Psoas muscle (tissue), 8 donors: ENCODE results near the gene RDH8. TPM values are rescaled to one million over a fixed set of nuclear protein-coding genes. Genes with fewer than 3 reads are reported as not detected.
A peak's percentile ranks its signal among the peaks of the same experiment; 100 is the strongest.

Source experiments
- ATAC-seq, 4 donors: fragments of 200-7000 bp; cut with Tn5 transposase; one replicate each; pipeline ENCODE4 v1.9.1; 2020; ENCODE audit warnings: moderate library complexity in 3 of 4, mild to moderate bottlenecking in 2 of 4
- DNase-seq, 2 donors: peaks; one replicate each; pipeline ENCODE4 v3.0.0-alpha.2; 2020
- H3K27ac ChIP-seq: fragments of 200-600 bp; one replicate; pipeline ENCODE4 v1.8.0; 2022
- H3K27me3 ChIP-seq, 3 donors: fragments of 200-600 bp in 1 of 3; one replicate each; pipeline versions ENCODE4 v1.6.1 to v1.8.0; 2013 to 2022; ENCODE audit warnings: low read length in 2 of 3, mild to moderate bottlenecking in 2 of 3, moderate library complexity in 1 of 3; ENCODE audit not compliant: insufficient read depth in 3 of 3
- H3K36me3 ChIP-seq, 2 donors: fragments of 200-600 bp in 1 of 2; one replicate each; pipeline versions ENCODE4 v1.6.1 to v1.8.0; 2013 to 2022; ENCODE audit warnings: low read depth in 1 of 2, mild to moderate bottlenecking in 1 of 2, moderate library complexity in 1 of 2; ENCODE audit not compliant: insufficient read depth in 1 of 2
- H3K4me1 ChIP-seq: fragments of 200-600 bp; one replicate; pipeline ENCODE4 v1.8.0; 2022
- H3K4me3 ChIP-seq: fragments of 200-600 bp; one replicate; pipeline ENCODE4 v1.8.0; 2022; ENCODE audit warnings: mild to moderate bottlenecking
- H3K9me3 ChIP-seq: fragments of 200-600 bp; one replicate; pipeline ENCODE4 v1.8.0; 2022
- WGBS, 3 donors: extraction: QIAGEN DNeasy Blood & Tissue Kit; methylation state at CpG; one replicate each; pipeline versions ENCODE4 v1.1.6 to v1.1.7; 2013; 5-methylcytosine and 5-hydroxymethylcytosine counted together
- intact Hi-C, 2 donors: fragments of 100-400 bp; cut with DNase I; formaldehyde crosslinking; loops; one replicate each; pipeline versions ENCODE4 v1.11.0 to v1.14.2; 2022
- polyA plus RNA-seq, 3 donors: library from polyadenylated mRNA; stranded (reverse); fragments of 200-250 nt; gene quantifications; one replicate each; pipeline ENCODE4 v1.2.3, GENCODE V29; 2013
- total RNA-seq, 4 donors: library from RNA; stranded (reverse); fragmentation: NEBNext Ultra II Directional in 2 of 4; extraction: Animal tissue kit (Norgen Biotek cat#: 25700) in 2 of 4; gene quantifications; one replicate each; pipeline versions ENCODE4 v1.2.1 to v1.2.4, GENCODE V29; 2021 to 2023
- TF ChIP-seq, protein P1 (sequence below): fragments of 200-600 bp; IDR thresholded peaks from one replicate; pipeline ENCODE4 v1.8.0; 2022; ENCODE audit warnings: antibody characterized with exemption
- donor health status: healthy with polysubstance abuse.
- donor health status: DM: no; HTN: no; CAD: no; lungs with moderate emphysema.
- donor health status: Bipolar disorder and iron deficiency.
- donor health status: healthy.
- donor health status: DM: yes; HTN: yes; CAD: no.
- donor health status: DM: no; HTN: no; CAD: no.
- donor health status: DM: no; HTN: no; CAD: no.
- donor health status: DM: yes; HTN: yes; CAD: no.

Gene RDH8
- total and polyA plus RNA-seq, 7 donors, result not detected

DNA sequence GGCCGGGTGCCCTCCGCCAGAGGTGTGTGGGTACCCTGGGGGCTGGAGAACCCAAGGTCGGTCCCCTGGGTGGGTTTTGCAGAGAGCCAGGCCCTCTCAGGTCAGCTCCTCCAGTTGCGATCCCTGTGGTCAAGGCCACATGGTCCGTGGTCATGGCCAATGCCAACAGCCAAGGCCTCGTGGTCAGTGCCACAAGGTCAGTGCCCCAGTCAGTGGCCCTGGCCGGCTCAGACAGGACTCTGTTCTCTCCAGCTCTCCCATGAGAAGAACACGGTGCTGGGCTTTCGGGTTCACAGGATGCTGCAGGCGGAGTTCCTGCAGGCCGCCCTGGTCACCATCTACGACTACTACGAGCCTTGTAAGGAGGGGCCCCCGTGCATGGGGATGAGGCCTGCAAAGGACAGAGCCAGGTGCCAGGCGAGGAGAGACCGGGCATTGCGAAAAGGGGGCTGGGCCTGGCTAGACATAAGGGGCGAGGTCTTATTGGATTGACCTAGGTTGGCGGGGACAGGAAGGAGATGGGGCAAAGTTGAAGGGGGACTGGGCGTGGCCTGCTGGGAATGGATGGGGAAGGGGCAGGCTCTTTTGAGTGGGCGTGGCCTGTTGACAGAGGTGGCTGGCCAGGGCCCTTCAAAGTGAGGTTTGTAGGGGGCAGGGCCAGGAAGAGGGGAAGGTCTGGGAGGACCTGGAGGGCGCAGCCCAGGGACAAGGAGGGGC lies 57.6 kb downstream of the RDH8 start:
- Histone ChIP-seq H3K9me3 (no peaks in the 10 kb centered on the region), H3K4me3 (no peak overlapping the region), H3K27ac (no peak overlapping the region), H3K27me3 (peaks cover 0 to 7% (median 0%) of the 10 kb centered on the region in 3 donors), H3K4me1 (no peaks in the 10 kb centered on the region), H3K36me3 (no peaks in the 10 kb centered on the region)
- WGBS, 3 donors, result 66 to 70% (median 68%) methylated on average over 21 to 22 of the region's 22 CpGs
- intact Hi-C loops, result no loop called here
- ATAC-seq (no peak), DNase-seq (peak in 1 of 2 donors; percentile 40)
- TF ChIP-seq, protein P1, sequence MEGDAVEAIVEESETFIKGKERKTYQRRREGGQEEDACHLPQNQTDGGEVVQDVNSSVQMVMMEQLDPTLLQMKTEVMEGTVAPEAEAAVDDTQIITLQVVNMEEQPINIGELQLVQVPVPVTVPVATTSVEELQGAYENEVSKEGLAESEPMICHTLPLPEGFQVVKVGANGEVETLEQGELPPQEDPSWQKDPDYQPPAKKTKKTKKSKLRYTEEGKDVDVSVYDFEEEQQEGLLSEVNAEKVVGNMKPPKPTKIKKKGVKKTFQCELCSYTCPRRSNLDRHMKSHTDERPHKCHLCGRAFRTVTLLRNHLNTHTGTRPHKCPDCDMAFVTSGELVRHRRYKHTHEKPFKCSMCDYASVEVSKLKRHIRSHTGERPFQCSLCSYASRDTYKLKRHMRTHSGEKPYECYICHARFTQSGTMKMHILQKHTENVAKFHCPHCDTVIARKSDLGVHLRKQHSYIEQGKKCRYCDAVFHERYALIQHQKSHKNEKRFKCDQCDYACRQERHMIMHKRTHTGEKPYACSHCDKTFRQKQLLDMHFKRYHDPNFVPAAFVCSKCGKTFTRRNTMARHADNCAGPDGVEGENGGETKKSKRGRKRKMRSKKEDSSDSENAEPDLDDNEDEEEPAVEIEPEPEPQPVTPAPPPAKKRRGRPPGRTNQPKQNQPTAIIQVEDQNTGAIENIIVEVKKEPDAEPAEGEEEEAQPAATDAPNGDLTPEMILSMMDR, result no peak

Other genes with a start within 250 kb of the RDH8 start
- 1 to 10 TPM; 2.1 to 6.8 (median 4.2) TPM for gene ZNF846, start 244.7 kb upstream of the RDH8 start, total RNA-seq
- gene ZNF846, start 244.7 kb upstream of the RDH8 start, polyA plus RNA-seq, result 1 to 10 TPM; 1.7 to 6.5 (median 2.5) TPM
- gene FBXL12, start 194.4 kb upstream of the RDH8 start, total RNA-seq, result 10 to 100 TPM; 10.4 to 22.1 (median 12.9) TPM
- 10 to 100 TPM; 11.4 to 16.6 (median 16.1) TPM for gene FBXL12, start 194.4 kb upstream of the RDH8 start, polyA plus RNA-seq
- gene UBL5, start 185.6 kb upstream of the RDH8 start, total RNA-seq, result 100 to 1,000 TPM; 262 to 368 (median 315) TPM
- 100 to 1,000 TPM; 581 to 659 (median 643) TPM for gene UBL5, start 185.6 kb upstream of the RDH8 start, polyA plus RNA-seq
- 10 to 100 TPM; 49.6 to 64.4 (median 56.9) TPM for gene PIN1, start 178.2 kb upstream of the RDH8 start, total RNA-seq
- 10 to 100 TPM; 63.9 to 81.1 (median 68.1) TPM for gene PIN1, start 178.2 kb upstream of the RDH8 start, polyA plus RNA-seq
- gene OLFM2, start 77.0 kb upstream of the RDH8 start, total RNA-seq, result 1 to 10 TPM in 3 of 4 donors, under 1 TPM in 1; 0.48 to 5.1 (median 1.4) TPM
- 1 to 10 TPM in 1 of 3 donors, under 1 TPM in 2; 0.88 to 1.0 (median 0.90) TPM for gene OLFM2, start 77.0 kb upstream of the RDH8 start, polyA plus RNA-seq
- gene COL5A3, start 3.0 kb upstream of the RDH8 start, total RNA-seq, result 10 to 100 TPM in 1 of 4 donors, 1 to 10 TPM in 3; 3.7 to 10.6 (median 8.0) TPM
- gene COL5A3, start 3.0 kb upstream of the RDH8 start, polyA plus RNA-seq, result 1 to 10 TPM; 4.6 to 8.9 (median 8.5) TPM
- gene SHFL, start 72.8 kb downstream of the RDH8 start, total RNA-seq, result 1 to 10 TPM; 2.9 to 5.7 (median 4.0) TPM
- 1 to 10 TPM; 3.1 to 4.3 (median 3.4) TPM for gene SHFL, start 72.8 kb downstream of the RDH8 start, polyA plus RNA-seq
- gene ANGPTL6, start 89.2 kb downstream of the RDH8 start, total RNA-seq, result not detected
- under 1 TPM in 2 of 3 donors, not detected in 1; 0.18 to 0.20 TPM for gene ANGPTL6, start 89.2 kb downstream of the RDH8 start, polyA plus RNA-seq
- 10 to 100 TPM; 29.3 to 70.6 (median 59.1) TPM for gene PPAN, start 92.9 kb downstream of the RDH8 start, total RNA-seq
- gene PPAN, start 92.9 kb downstream of the RDH8 start, polyA plus RNA-seq, result 10 to 100 TPM; 48.4 to 93.4 (median 60.8) TPM
- 10 to 100 TPM; 11.0 to 18.5 (median 14.6) TPM for gene P2RY11, start 98.2 kb downstream of the RDH8 start, total RNA-seq
- 10 to 100 TPM in 1 of 3 donors, 1 to 10 TPM in 2; 4.0 to 15.7 (median 6.0) TPM for gene P2RY11, start 98.2 kb downstream of the RDH8 start, polyA plus RNA-seq
- gene EIF3G, start 106.4 kb downstream of the RDH8 start, total RNA-seq, result 100 to 1,000 TPM; 278 to 337 (median 305) TPM
- gene EIF3G, start 106.4 kb downstream of the RDH8 start, polyA plus RNA-seq, result 100 to 1,000 TPM; 257 to 358 (median 311) TPM
- 10 to 100 TPM; 11.1 to 20.2 (median 16.2) TPM for gene DNMT1, start 181.5 kb downstream of the RDH8 start, total RNA-seq
- gene DNMT1, start 181.5 kb downstream of the RDH8 start, polyA plus RNA-seq, result 10 to 100 TPM in 2 of 3 donors, 1 to 10 TPM in 1; 7.1 to 25.2 (median 13.5) TPM
- 1 to 10 TPM; 1.1 to 2.0 (median 1.6) TPM for gene S1PR2, start 217.8 kb downstream of the RDH8 start, total RNA-seq
- gene S1PR2, start 217.8 kb downstream of the RDH8 start, polyA plus RNA-seq, result under 1 TPM; 0.17 to 0.59 (median 0.36) TPM
- gene MRPL4, start 238.7 kb downstream of the RDH8 start, total RNA-seq, result 10 to 100 TPM; 54.9 to 94.0 (median 58.9) TPM
- 100 to 1,000 TPM in 1 of 3 donors, 10 to 100 TPM in 2; 78.1 to 191 (median 79.9) TPM for gene MRPL4, start 238.7 kb downstream of the RDH8 start, polyA plus RNA-seq